K562 (cell line): ENCODE measurements around the gene RBM17. TPM values are rescaled to one million over a fixed set of nuclear protein-coding genes. Genes with fewer than 3 reads are reported as not detected.
A peak's percentile ranks its signal among the peaks of the same experiment; 100 is the strongest.

Experiments
- ATF1 ChIP-seq, 2 experiments: fragments of 450-650 bp in 1 of 2; IDR thresholded peaks; 2 replicates each; pipeline ENCODE4 v1.6.1; 2016; ENCODE audit warnings: missing compliant biosample characterization in 1 of 2, missing genetic modification characterization in 1 of 2
- CBFB ChIP-seq: sonication (generic); formaldehyde crosslinking; IDR thresholded peaks from 2 replicates; pipeline ENCODE4 v1.4.0; 2020; ENCODE audit warnings: mild to moderate bottlenecking, missing genetic modification reagents
- CREBBP ChIP-seq: IDR thresholded peaks from one replicate; pipeline ENCODE4 v1.6.1; 2012; ENCODE audit warnings: low read depth, mild to moderate bottlenecking, control low read depth, inconsistent platforms, low read length
- CXXC5 ChIP-seq: fragments of 250-450 bp; sonication (Bioruptor Pico); IDR thresholded peaks from 2 replicates; pipeline ENCODE4 v1.8.0; 2022; ENCODE audit warnings: inconsistent platforms, mild to moderate bottlenecking, moderate library complexity
- ELF1 ChIP-seq: fragments of 200-800 bp; sonication (Bioruptor generic); IDR thresholded peaks from 2 replicates; pipeline ENCODE4 v1.6.1; 2016; ENCODE audit warnings: missing genetic modification characterization, missing compliant biosample characterization
- FOXJ2 ChIP-seq: fragments of 200-800 bp; sonication (Bioruptor generic); IDR thresholded peaks from 2 replicates; pipeline ENCODE4 v1.6.1; 2016; ENCODE audit warnings: missing genetic modification characterization, missing compliant biosample characterization
- JUNB ChIP-seq: fragments of 450-650 bp; formaldehyde crosslinking; conservative IDR thresholded peaks from 2 replicates; pipeline ENCODE4 v1.4.0; 2020; ENCODE audit warnings: mild to moderate bottlenecking
- NFE2 ChIP-seq: IDR thresholded peaks from 2 replicates; pipeline ENCODE4 v1.6.1; 2014; ENCODE audit warnings: antibody characterized with exemption, low read depth
- NFRKB ChIP-seq: fragments of 450-650 bp; IDR thresholded peaks from 2 replicates; pipeline ENCODE4 v1.6.1; 2016; ENCODE audit warnings: low read depth
- NKRF ChIP-seq: fragments of 450-650 bp; IDR thresholded peaks from 2 replicates; pipeline ENCODE4 v1.6.1; 2016; ENCODE audit warnings: borderline replicate concordance
- NRF1 ChIP-seq, 2 experiments: fragments of 450-650 bp; IDR thresholded peaks in 1 of 2; conservative IDR thresholded peaks in 1 of 2; 2 replicates each; pipeline ENCODE4 v1.6.1; 2014; ENCODE audit warnings: mild to moderate bottlenecking in 2 of 2
- RBM22 ChIP-seq: fragments of 200-400 bp; formaldehyde crosslinking; IDR thresholded peaks from 2 replicates; pipeline ENCODE4 v1.6.1; 2018; ENCODE audit warnings: low read length, low read depth; ENCODE audit not compliant: poor library complexity, severe bottlenecking
- RUNX1 ChIP-seq: sonication (generic); IDR thresholded peaks from 2 replicates; pipeline ENCODE4 v1.6.1; 2016; ENCODE audit warnings: antibody characterized with exemption, low read depth
- TARDBP ChIP-seq: fragments of 450-650 bp; IDR thresholded peaks from 2 replicates; pipeline ENCODE4 v1.6.1; 2016
- U2AF1 ChIP-seq: fragments of 200-400 bp; formaldehyde crosslinking; optimal IDR thresholded peaks from 2 replicates; pipeline ENCODE3; 2017; ENCODE audit warnings: mild to moderate bottlenecking, low read depth, low read length, moderate library complexity
- YY1 ChIP-seq, 3 experiments: IDR thresholded peaks; 2 replicates each; pipeline ENCODE4 v1.6.1; 2011; ENCODE audit warnings: low read length in 2 of 3, mild to moderate bottlenecking in 2 of 3, moderate library complexity in 2 of 3, borderline replicate concordance in 1 of 3, control low read depth in 1 of 3, low read depth in 1 of 3; ENCODE audit not compliant: insufficient read depth in 3 of 3, insufficient replicate concordance in 2 of 3, control insufficient read depth in 1 of 3, insufficient read length in 1 of 3; ENCODE audit errors: extremely low read depth in 1 of 3
- ZEB2 ChIP-seq: fragments of 450-650 bp; IDR thresholded peaks from 2 replicates; pipeline ENCODE4 v1.6.1; 2016
- ZNF347 ChIP-seq: fragments of 450-650 bp; formaldehyde crosslinking; IDR thresholded peaks from 2 replicates; pipeline ENCODE4 v1.4.0; 2020; ENCODE audit warnings: low read depth, mild to moderate bottlenecking, moderate library complexity
- ZNF384 ChIP-seq: IDR thresholded peaks from 2 replicates; pipeline ENCODE4 v1.6.1; 2012; ENCODE audit warnings: low read depth, low read length, improper control_type of control experiment
- polyA plus RNA-seq, 8 experiments: library from polyadenylated mRNA; depleted of rRNA in 4 of 8; stranded (reverse) in 5 of 8; unstranded in 3 of 8; fragments of >200 nt; fragmentation: Nextera tagmentation in 2 of 8; fragmentation: Illumina TruSeq in 1 of 8; extraction: Ambion mirVana in 2 of 8; extraction: Trizol in 1 of 8; gene quantifications; 2 replicates each; pipeline versions ENCODE4 v1.2.1 to v1.2.3, GENCODE V29; 2011 to 2014; ENCODE audit warnings: inconsistent platforms in 1 of 8, missing spikeins in 1 of 8
- total RNA-seq, 7 experiments: library from RNA; depleted of rRNA in 6 of 7; stranded (reverse); fragments of >200 nt in 6 of 7; fragmentation: Illumina TruSeq in 2 of 7; extraction: Trizol in 2 of 7; gene quantifications; 2 replicates each; pipeline versions ENCODE4 v1.2.1 to v1.2.3, GENCODE V29; 2011 to 2021; ENCODE audit warnings: low replicate concordance in 1 of 7
- TF ChIP-seq, protein P1 (sequence below), 2 experiments: fragments of 150-350 bp in 1 of 2; IDR thresholded peaks; 2 replicates each; pipeline ENCODE4 v1.6.1; 2012 to 2016; ENCODE audit warnings: low read depth in 2 of 2, low read length in 2 of 2, mild to moderate bottlenecking in 1 of 2, moderate library complexity in 1 of 2
- TF ChIP-seq, protein P2 (sequence below), 2 experiments: fragments of 450-650 bp in 1 of 2; sonication (generic) in 1 of 2; formaldehyde crosslinking; conservative IDR thresholded peaks; 2 replicates each; pipeline versions ENCODE4 v1.4.0 to v1.8.1; 2020 to 2022; ENCODE audit warnings: mild to moderate bottlenecking in 1 of 2, missing genetic modification reagents in 1 of 2

Gene RBM17
- total and polyA plus RNA-seq, 9 of the 15 experiments (the other 6 are each of a cell fraction or from before 2014, with no cell fraction given): 23.6 to 217 (median 124) TPM

- TF ChIP-seq, protein P1, sequence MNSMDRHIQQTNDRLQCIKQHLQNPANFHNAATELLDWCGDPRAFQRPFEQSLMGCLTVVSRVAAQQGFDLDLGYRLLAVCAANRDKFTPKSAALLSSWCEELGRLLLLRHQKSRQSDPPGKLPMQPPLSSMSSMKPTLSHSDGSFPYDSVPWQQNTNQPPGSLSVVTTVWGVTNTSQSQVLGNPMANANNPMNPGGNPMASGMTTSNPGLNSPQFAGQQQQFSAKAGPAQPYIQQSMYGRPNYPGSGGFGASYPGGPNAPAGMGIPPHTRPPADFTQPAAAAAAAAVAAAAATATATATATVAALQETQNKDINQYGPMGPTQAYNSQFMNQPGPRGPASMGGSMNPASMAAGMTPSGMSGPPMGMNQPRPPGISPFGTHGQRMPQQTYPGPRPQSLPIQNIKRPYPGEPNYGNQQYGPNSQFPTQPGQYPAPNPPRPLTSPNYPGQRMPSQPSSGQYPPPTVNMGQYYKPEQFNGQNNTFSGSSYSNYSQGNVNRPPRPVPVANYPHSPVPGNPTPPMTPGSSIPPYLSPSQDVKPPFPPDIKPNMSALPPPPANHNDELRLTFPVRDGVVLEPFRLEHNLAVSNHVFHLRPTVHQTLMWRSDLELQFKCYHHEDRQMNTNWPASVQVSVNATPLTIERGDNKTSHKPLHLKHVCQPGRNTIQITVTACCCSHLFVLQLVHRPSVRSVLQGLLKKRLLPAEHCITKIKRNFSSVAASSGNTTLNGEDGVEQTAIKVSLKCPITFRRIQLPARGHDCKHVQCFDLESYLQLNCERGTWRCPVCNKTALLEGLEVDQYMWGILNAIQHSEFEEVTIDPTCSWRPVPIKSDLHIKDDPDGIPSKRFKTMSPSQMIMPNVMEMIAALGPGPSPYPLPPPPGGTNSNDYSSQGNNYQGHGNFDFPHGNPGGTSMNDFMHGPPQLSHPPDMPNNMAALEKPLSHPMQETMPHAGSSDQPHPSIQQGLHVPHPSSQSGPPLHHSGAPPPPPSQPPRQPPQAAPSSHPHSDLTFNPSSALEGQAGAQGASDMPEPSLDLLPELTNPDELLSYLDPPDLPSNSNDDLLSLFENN (IDR thresholded peaks at IDR 0.05; ENCODE audit: low read depth in 2 of 2, low read length in 2 of 2): peak in 1 of 2 experiments; percentile 77; a peak in 2 of 4 replicates
- peak; percentile 59 to 73; a peak in 3 of 4 replicates for TF ChIP-seq NRF1 (conservative IDR thresholded peaks at IDR 0.05 in 1 of 2, IDR thresholded peaks at IDR 0.05 in 1 of 2)
- TF ChIP-seq YY1 (IDR thresholded peaks at IDR 0.05; ENCODE audit: borderline replicate concordance in 1 of 3, control insufficient read depth in 1 of 3, extremely low read depth in 1 of 3, insufficient read depth in 3 of 3, insufficient read length in 1 of 3, insufficient replicate concordance in 2 of 3, low read depth in 1 of 3, low read length in 2 of 3): peak in 1 of 3 experiments; percentile 36
- TF ChIP-seq CREBBP: no peak
- TF ChIP-seq U2AF1: peak; percentile 47
- 0 out of 2 replicates have a peak, but pooled peaks have one; percentile 22 for TF ChIP-seq ATF1 (CRISPR knock-in tag; IDR thresholded peaks at IDR 0.05)
- peak; percentile 80 for TF ChIP-seq ATF1 (tag; IDR thresholded peaks at IDR 0.05)
- TF ChIP-seq CBFB: no peak
- TF ChIP-seq FOXJ2 (tag): 0 out of 2 replicates have a peak, but pooled peaks have one; percentile 47
- peak; percentile 45; the same call in 1 of the 2 replicates for TF ChIP-seq ELF1
- no peak for TF ChIP-seq JUNB (CRISPR knock-in tag)
- no peak for TF ChIP-seq NFE2
- no peak for TF ChIP-seq ZNF384
- TF ChIP-seq RUNX1: peak; percentile 16; the same call in 1 of the 2 replicates
- TF ChIP-seq ZEB2: 0 out of 2 replicates have a peak, but pooled peaks have one; percentile 18
- TF ChIP-seq TARDBP: peak; percentile 84
- no peak for TF ChIP-seq ZNF347 (CRISPR knock-in tag)
- TF ChIP-seq, protein P2, sequence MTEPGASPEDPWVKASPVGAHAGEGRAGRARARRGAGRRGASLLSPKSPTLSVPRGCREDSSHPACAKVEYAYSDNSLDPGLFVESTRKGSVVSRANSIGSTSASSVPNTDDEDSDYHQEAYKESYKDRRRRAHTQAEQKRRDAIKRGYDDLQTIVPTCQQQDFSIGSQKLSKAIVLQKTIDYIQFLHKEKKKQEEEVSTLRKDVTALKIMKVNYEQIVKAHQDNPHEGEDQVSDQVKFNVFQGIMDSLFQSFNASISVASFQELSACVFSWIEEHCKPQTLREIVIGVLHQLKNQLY (CRISPR knock-in tag; conservative IDR thresholded peaks at IDR 0.05): peak; percentile 100
- TF ChIP-seq NFRKB: peak; percentile 68
- TF ChIP-seq NKRF: peak; percentile 45; the same call in 1 of the 2 replicates
- TF ChIP-seq CXXC5 (CRISPR knock-in tag): peak; percentile 92
- TF ChIP-seq RBM22: peak; percentile 51
Measured at GRCh38 chr10:6163364-6164270, 74.8 kb downstream of the RBM17 start (continued).
